Measurements from ENCODE around the gene LRRC9. TPM values are rescaled to one million over a fixed set of nuclear protein-coding genes. Genes with fewer than 3 reads are reported as not detected.
A peak's percentile ranks its signal among the peaks of the same experiment; 100 is the strongest.

Gene LRRC9
- total and polyA plus RNA-seq, 8 donors: 0.09 to 0.31 (median 0.19) TPM; not detected in 5

DNA sequence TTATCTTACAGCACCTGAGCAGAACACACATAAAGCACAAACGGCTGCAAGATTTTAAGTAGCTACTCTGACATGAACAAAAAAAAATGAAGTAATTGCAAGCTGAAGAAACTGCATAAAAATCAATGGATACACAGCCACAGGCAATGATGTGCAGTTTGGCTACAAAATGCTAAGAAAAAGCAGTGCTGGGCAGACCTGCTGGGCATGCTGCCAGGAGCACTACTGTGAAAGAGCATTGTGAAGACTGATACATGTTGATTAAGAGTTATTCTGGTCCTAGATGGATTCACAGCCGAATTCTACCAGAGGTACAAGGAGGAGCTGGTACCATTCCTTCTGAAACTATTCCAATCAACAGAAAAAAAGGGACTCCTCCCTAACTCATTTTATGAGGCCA is 29.3 kb upstream of the LRRC9 start:
- TF ChIP-seq, protein P1, sequence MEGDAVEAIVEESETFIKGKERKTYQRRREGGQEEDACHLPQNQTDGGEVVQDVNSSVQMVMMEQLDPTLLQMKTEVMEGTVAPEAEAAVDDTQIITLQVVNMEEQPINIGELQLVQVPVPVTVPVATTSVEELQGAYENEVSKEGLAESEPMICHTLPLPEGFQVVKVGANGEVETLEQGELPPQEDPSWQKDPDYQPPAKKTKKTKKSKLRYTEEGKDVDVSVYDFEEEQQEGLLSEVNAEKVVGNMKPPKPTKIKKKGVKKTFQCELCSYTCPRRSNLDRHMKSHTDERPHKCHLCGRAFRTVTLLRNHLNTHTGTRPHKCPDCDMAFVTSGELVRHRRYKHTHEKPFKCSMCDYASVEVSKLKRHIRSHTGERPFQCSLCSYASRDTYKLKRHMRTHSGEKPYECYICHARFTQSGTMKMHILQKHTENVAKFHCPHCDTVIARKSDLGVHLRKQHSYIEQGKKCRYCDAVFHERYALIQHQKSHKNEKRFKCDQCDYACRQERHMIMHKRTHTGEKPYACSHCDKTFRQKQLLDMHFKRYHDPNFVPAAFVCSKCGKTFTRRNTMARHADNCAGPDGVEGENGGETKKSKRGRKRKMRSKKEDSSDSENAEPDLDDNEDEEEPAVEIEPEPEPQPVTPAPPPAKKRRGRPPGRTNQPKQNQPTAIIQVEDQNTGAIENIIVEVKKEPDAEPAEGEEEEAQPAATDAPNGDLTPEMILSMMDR (IDR thresholded peaks at IDR 0.05): no peak
- Histone ChIP-seq H3K4me1 (no peaks in the 10 kb centered on the region), H3K4me3 (no peak overlapping the region), H3K36me3 (no peaks in the 10 kb centered on the region), H3K9me3 (no peaks in the 10 kb centered on the region), H3K27me3 (no peaks in the 10 kb centered on the region), H3K27ac (no peak overlapping the region)
- intact Hi-C loops (cut with DNase I): no loop called here
- no peak for ATAC-seq
- WGBS, 2 donors: 11 to 22% methylated on average over 2 of the region's 2 CpGs
- DNase-seq: no peak
- FAIRE-seq: no peak

DNA sequence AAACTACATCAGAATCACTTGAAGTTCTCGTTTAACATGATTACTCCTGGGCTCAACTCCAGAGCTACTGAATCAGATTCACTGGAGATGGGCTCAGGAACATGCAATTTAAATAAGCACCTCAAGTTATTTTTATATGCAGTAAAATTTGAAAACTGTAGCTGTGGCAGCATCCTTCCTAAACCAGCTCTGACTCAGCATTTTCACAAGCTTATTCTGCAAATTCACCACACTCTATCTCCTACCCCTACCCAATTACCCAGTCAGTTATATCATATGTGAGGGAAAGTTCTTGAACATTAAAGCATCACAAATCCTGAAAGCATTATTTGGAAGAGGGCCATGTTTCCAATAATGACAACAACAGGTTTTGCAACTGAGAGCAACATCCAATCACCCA is 24.2 kb upstream of the LRRC9 start:
- ATAC-seq (no peak), FAIRE-seq (no peak)
- intact Hi-C loops (cut with DNase I): no loop called here

DNA sequence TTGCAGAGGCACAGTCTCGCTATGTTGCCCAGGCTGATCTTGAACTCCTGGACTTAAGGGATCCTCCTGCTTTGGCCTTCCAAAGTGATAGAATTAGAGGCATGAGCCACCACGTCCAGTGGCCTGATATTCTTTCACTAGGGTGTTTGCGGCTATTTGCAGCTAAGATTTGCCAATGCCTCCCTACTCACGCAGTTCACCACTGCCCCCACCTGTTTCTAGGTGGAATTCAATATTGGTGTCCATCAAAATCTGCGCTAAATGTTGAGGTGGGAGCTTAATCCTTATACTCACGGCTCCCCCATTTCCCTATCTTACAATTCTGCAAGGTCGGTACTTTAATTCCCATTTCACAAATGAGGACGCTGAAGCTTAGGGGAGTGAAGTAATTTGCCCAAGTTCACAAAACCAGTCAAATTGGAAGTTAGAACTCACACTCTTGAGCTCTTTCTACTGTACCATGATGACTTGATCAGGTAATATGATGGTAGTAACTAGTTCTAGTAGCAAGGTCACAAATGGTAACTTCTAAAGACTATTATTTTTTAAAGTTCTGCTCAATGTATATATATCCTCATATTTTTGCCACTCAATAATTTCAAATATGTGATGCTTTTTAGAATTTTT is 22.1 kb upstream of the LRRC9 start:
- DNase-seq: peak in 2 of 6 donors; percentile 3 to 18
- FAIRE-seq: no peak
- intact Hi-C loops (cut with DNase I): no loop called here
- no peak overlapping the region for H3K4me3 ChIP-seq
- no peaks in the 10 kb centered on the region for H3K27me3 ChIP-seq
- no peaks in the 10 kb centered on the region for H3K36me3 ChIP-seq
- TF ChIP-seq, protein P1 (IDR thresholded peaks at IDR 0.05): peak in 3 of 4 donors; percentile 15 to 25 (median 23)
- no peaks in the 10 kb centered on the region for H3K4me1 ChIP-seq
- no peaks in the 10 kb centered on the region for H3K9me3 ChIP-seq
- ATAC-seq: peak in 3 of 4 donors; percentile 83 to 89 (median 84)
- H3K27ac ChIP-seq: no peak overlapping the region
- 22 to 26% methylated on average over 8 of the region's 8 CpGs for WGBS, 2 donors

More for the DNA sequence above, 24.2 kb upstream of the LRRC9 start:
- Histone ChIP-seq H3K4me3 (no peak overlapping the region), H3K4me1 (no peaks in the 10 kb centered on the region), H3K9me3 (no peaks in the 10 kb centered on the region), H3K36me3 (no peaks in the 10 kb centered on the region), H3K27me3 (no peaks in the 10 kb centered on the region), H3K27ac (no peak overlapping the region)
- 44 to 54% methylated on average over 1 of the region's 1 CpG for WGBS, 2 donors
- TF ChIP-seq, protein P1 (IDR thresholded peaks at IDR 0.05): no peak
- no peak for DNase-seq

DNA sequence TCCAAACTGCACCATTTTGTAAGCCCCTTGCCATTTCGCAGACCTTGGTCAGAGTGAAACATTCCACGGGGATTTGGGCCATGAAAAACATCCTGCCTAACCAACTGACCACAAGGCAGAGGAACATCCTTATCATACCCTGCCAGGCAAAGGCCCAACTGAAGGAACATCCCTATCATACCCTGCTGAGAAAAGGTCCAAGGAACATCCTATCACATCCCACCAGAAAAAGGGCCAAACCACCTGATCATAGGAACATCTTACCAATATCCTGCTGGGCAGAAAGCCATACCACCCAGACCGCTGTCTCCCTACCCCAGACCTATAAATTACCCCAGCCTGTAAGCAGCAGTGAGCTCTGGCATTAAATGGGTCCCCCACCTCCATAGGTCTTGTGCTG is 19.4 kb upstream of the LRRC9 start:
- no peak overlapping the region for H3K4me3 ChIP-seq
- no peaks in the 10 kb centered on the region for H3K36me3 ChIP-seq
- TF ChIP-seq, protein P1 (IDR thresholded peaks at IDR 0.05): no peak
- no peak overlapping the region for H3K27ac ChIP-seq
- H3K27me3 ChIP-seq: no peaks in the 10 kb centered on the region
- DNase-seq: no peak
- no peak for ATAC-seq
- H3K9me3 ChIP-seq: no peaks in the 10 kb centered on the region
- 69% methylated on average over 3 of the region's 3 CpGs for WGBS, 2 donors
- H3K4me1 ChIP-seq: no peaks in the 10 kb centered on the region
- FAIRE-seq: no peak
- intact Hi-C loops (cut with DNase I): no loop called here

DNA sequence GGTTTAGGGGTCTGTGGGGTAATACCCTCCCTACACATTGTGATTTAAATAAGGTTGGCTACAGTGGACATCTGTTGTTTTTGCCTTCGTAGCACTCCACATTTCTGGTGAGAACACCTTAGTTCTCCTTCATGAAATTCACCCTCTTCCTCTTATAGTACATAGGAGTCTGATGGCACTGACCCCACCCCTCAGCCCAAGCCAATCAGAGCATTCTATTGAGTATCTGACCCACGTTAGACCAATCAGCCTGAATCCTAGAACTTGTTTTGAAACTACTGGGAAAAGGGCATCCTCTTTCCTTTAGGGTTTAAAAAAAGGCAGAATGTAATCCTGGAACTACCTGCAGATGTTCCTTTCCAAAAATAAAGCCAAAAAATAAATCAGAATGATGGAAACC is 15.8 kb upstream of the LRRC9 start:
- no peaks in the 10 kb centered on the region for H3K27me3 ChIP-seq
- no peak for ATAC-seq
- H3K36me3 ChIP-seq: no peaks in the 10 kb centered on the region
- FAIRE-seq: no peak
- H3K27ac ChIP-seq: no peak overlapping the region
- WGBS, 2 donors: 58 to 69% methylated on average over 2 of the region's 2 CpGs
- intact Hi-C loops (cut with DNase I): no loop called here
- H3K9me3 ChIP-seq: no peaks in the 10 kb centered on the region
- DNase-seq: no peak
- no peak overlapping the region for H3K4me3 ChIP-seq
- TF ChIP-seq, protein P1 (IDR thresholded peaks at IDR 0.05): no peak
- H3K4me1 ChIP-seq: no peaks in the 10 kb centered on the region

Data from pancreas (tissue), 10 donors.